Thoracic aorta (tissue), 2 donors: ENCODE measurements around the gene KLF15. TPM values are rescaled to one million over a fixed set of nuclear protein-coding genes. Genes with fewer than 3 reads are reported as not detected.
A peak's percentile ranks its signal among the peaks of the same experiment; 100 is the strongest.

ENCODE experiments used
- ATAC-seq: fragments of 150-250 bp; one replicate; pipeline ENCODE4 v1.8.0; 2017; ENCODE audit warnings: low read depth; ENCODE audit not compliant: insufficient number of reproducible peaks, low FRiP score
- DNase-seq: peaks from one replicate; pipeline ENCODE4 v3.0.0-alpha.2; 2020; ENCODE audit warnings: low spot score
- H3K27ac ChIP-seq, 2 donors: fragments of 200-600 bp; sonication (generic); 1 replicate in 1 of 2; 2 replicates in 1 of 2; pipeline ENCODE4 v1.5.1; 2016; ENCODE audit warnings: mild to moderate bottlenecking in 2 of 2, moderate library complexity in 2 of 2
- H3K27me3 ChIP-seq: fragments of 200-600 bp; sonication (generic); replicated peaks from 2 replicates; pipeline ENCODE4 v1.6.0; 2016; ENCODE audit warnings: mild to moderate bottlenecking; ENCODE audit not compliant: insufficient read depth
- H3K36me3 ChIP-seq: fragments of 200-600 bp; sonication (generic); one replicate; pipeline ENCODE4 v1.5.1; 2016
- H3K4me1 ChIP-seq, 2 donors: fragments of 200-600 bp; sonication (generic); 1 replicate in 1 of 2; 2 replicates in 1 of 2; pipeline versions ENCODE4 v1.5.1 to v1.6.0; 2016; ENCODE audit warnings: low read depth in 2 of 2, mild to moderate bottlenecking in 1 of 2; ENCODE audit not compliant: control insufficient read depth in 1 of 2
- H3K4me3 ChIP-seq: fragments of 200-600 bp; sonication (generic); 2 replicates; pipeline ENCODE4 v1.5.1; 2016; ENCODE audit warnings: mild to moderate bottlenecking
- H3K9me3 ChIP-seq: fragments of 200-600 bp; sonication (generic); 2 replicates; pipeline ENCODE4 v1.5.1; 2016
- total RNA-seq, 2 donors: library from RNA; depleted of rRNA; stranded (reverse); fragments of >200 nt; gene quantifications; one replicate each; pipeline versions ENCODE4 v1.1.0 to v1.2.3, GENCODE V29; 2016
- TF ChIP-seq, protein P1 (sequence below): fragments of 200-600 bp; sonication (generic); IDR thresholded peaks from one replicate; pipeline ENCODE4 v1.5.1; 2019; ENCODE audit warnings: antibody characterized with exemption

The KLF15 gene
- total RNA-seq: 10 to 100 TPM; 55.7 to 90.2 TPM

- peaks cover 15 to 41% of the 10 kb centered on the region in 2 donors for H3K4me1 ChIP-seq
These were observed at the start of gene KLF15 for GRCh38 chr3:126357295-126358037. KLF15 (minus strand) TSS chr3:126357408; CDS start chr3:126352922, 4,486 bp downstream.

DNA sequence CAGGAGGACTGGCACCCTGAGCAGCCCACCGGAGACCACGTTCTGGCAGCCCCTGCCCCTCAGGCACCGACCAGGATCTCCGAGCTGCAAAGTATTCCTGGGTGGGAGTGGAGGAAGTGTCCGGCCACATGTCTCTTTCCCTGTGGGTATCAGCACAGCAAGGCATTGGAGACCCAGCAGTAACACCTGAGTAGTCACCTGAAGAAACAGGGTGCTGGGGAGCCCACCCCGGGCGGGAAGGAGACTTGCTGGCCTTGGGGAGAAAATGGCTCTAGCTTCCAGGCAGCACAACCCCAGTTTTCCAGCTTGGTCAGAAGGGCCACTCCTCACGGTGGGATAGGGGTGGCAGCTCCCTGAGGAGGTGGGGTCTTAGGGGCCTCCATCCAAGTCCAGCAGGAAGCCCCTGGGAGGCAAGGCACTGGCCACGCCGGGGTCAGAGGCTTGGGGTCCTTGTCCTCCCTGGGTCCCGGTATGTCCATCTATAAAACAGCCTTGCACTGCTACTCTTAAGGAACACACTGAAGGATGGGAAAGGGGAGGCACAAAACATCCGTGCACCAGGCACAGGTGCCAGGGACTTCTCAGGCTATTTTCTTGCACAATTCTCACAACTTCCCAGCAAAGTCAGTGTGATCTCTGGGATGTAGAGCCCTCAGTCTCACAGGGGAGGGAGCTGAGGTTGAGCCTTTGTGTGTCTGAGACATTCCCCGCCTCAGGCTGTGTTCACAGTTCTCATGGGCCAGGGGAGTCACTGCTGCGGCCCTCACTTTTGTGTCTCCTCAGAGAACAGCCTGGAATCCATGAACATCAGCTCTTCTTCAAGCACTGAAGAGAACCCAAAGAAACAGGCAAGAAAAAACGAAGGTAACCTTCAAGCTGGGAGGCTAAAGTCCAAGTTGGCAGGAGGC lies 49.4 kb upstream of the KLF15 start:
- H3K4me1 ChIP-seq: no peaks in the 10 kb centered on the region
- TF ChIP-seq, protein P1, sequence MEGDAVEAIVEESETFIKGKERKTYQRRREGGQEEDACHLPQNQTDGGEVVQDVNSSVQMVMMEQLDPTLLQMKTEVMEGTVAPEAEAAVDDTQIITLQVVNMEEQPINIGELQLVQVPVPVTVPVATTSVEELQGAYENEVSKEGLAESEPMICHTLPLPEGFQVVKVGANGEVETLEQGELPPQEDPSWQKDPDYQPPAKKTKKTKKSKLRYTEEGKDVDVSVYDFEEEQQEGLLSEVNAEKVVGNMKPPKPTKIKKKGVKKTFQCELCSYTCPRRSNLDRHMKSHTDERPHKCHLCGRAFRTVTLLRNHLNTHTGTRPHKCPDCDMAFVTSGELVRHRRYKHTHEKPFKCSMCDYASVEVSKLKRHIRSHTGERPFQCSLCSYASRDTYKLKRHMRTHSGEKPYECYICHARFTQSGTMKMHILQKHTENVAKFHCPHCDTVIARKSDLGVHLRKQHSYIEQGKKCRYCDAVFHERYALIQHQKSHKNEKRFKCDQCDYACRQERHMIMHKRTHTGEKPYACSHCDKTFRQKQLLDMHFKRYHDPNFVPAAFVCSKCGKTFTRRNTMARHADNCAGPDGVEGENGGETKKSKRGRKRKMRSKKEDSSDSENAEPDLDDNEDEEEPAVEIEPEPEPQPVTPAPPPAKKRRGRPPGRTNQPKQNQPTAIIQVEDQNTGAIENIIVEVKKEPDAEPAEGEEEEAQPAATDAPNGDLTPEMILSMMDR: no peak
- no peak overlapping the region for H3K4me3 ChIP-seq
- H3K9me3 ChIP-seq: no peaks in the 10 kb centered on the region
- H3K27ac ChIP-seq: no peak overlapping the region
- H3K27me3 ChIP-seq: no peaks in the 10 kb centered on the region
- no peak for DNase-seq
- ATAC-seq: no peak
- no peaks in the 10 kb centered on the region for H3K36me3 ChIP-seq

More at GRCh38 chr3:126357295-126358037, at the start of gene KLF15:
- Histone ChIP-seq H3K9me3 (no peaks in the 10 kb centered on the region), H3K27ac (peak within 1 kb of the TSS; percentile 97), H3K36me3 (peaks cover 18% of the 10 kb centered on the region), H3K27me3 (no peaks in the 10 kb centered on the region), H3K4me3 (peak within 1 kb of the TSS; percentile 96)
- ATAC-seq (peak; percentile 69), DNase-seq (no peak)
- TF ChIP-seq, protein P1: no peak

DNA sequence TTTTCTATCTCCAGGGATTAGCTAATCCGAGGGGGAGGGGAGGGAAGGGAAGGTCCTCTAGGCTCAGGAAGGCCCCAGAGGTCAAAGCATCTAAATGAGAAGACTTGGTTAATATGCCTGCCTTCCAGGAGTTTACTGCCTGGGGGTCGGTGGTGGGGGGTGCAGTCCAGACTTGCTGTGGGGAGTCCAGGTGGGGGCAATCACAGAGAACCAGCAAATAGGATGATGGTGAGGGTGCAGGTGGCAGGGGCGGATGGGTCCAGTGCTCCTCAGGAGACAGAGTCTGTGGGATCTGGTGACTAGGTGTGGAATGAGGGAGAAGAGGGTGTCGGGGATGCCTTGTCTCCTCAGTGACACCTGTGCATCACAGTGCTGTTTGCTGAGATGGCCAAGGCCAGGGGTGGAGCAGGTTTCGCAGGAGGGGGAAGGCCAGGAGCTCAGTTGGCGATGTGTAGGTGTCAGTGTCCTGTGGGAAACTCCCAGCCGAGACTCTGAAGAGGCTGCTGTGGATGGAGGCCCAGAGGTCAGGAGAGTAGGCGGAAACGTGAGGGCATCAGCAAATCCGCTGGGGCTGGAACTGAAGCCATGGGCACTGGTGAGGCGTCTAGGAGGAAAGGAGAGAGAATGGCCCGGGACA lies 45.6 kb upstream of the KLF15 start:
- no peaks in the 10 kb centered on the region for H3K9me3 ChIP-seq
- H3K36me3 ChIP-seq: no peaks in the 10 kb centered on the region
- no peaks in the 10 kb centered on the region for H3K27me3 ChIP-seq
- no peak overlapping the region for H3K4me3 ChIP-seq
- H3K4me1 ChIP-seq: no peaks in the 10 kb centered on the region
- ATAC-seq: no peak
- H3K27ac ChIP-seq: no peak overlapping the region
- no peak for DNase-seq
- TF ChIP-seq, protein P1: no peak

DNA sequence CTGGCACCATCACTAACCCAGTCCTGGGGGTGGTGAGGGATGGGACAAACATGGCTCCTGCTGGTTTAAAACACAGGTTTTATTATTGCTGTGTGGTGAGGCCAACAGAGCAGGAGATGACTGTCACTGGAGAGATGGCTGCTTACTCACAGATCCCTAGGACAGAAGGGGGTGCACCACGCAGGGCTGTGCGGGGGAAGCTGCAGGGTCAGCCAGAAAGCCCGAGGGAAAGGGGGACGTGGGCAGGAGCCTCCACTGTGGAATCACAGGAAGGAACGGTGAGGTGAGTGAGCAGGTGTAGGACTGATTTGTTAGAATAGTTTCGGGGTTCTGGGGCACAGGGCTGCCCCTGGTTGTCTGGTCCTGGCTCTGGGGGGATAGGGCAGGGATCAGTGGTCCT lies 45.0 kb upstream of the KLF15 start:
- Histone ChIP-seq H3K27ac (no peak overlapping the region), H3K27me3 (no peaks in the 10 kb centered on the region), H3K4me1 (no peaks in the 10 kb centered on the region), H3K4me3 (no peak overlapping the region), H3K36me3 (no peaks in the 10 kb centered on the region), H3K9me3 (no peaks in the 10 kb centered on the region)
- ATAC-seq: no peak
- DNase-seq: no peak
- TF ChIP-seq, protein P1: no peak
